H1 (cell line): ENCODE measurements around the gene SMIM31. TPM values are rescaled to one million over a fixed set of nuclear protein-coding genes. Genes with fewer than 3 reads are reported as not detected.

Experiments
- CTCF ChIA-PET: fragments of 300-600 bp; sonication (Branson Sonifier 250); formaldehyde crosslinking; loops from one replicate; lab custom pipeline; 2021; ENCODE audit not compliant: partially characterized antibody; lab: Charles Lee
- POLR2A ChIA-PET: fragments of 300-600 bp; sonication (Branson Sonifier 250); formaldehyde crosslinking; loops from one replicate; lab custom pipeline; 2021; ENCODE audit warnings: inconsistent platforms; ENCODE audit not compliant: partially characterized antibody; lab: Charles Lee
- DNase-seq, 2 experiments: peaks; one replicate each; pipeline versions ENCODE4 v3.0.0 to v3.0.0-alpha.2; 2010 to 2022; ENCODE audit warnings: low spot score in 2 of 2, low read depth in 1 of 2, mixed read lengths in 1 of 2
- FAIRE-seq: peaks from 2 replicates; lab custom pipeline; 2011; peaks lifted over from hg19 to GRCh38; lab: Jason Lieb, UNC
- H2AFZ ChIP-seq: 2 replicates; pipeline ENCODE4 v1.8.1; 2012; ENCODE audit warnings: low read length, inconsistent platforms
- H2AK5ac ChIP-seq: 2 replicates; pipeline ENCODE4 v1.6.1; 2013; ENCODE audit warnings: low read depth, low read length
- H2BK120ac ChIP-seq: replicated peaks from 2 replicates; pipeline ENCODE3; 2013; ENCODE audit warnings: low read depth, low read length, inconsistent platforms
- H2BK12ac ChIP-seq: 2 replicates; pipeline ENCODE4 v1.6.1; 2013; ENCODE audit warnings: low read depth, low read length
- H2BK15ac ChIP-seq: 2 replicates; pipeline ENCODE4 v1.6.1; 2013; ENCODE audit warnings: low read length
- H2BK20ac ChIP-seq: 2 replicates; pipeline ENCODE4 v1.6.1; 2013; ENCODE audit warnings: low read length
- H2BK5ac ChIP-seq: 2 replicates; pipeline ENCODE4 v1.6.1; 2013; ENCODE audit warnings: low read depth, low read length
- H3K14ac ChIP-seq: 2 replicates; pipeline ENCODE4 v1.6.1; 2013; ENCODE audit warnings: inconsistent platforms; ENCODE audit not compliant: insufficient read length
- H3K18ac ChIP-seq: 2 replicates; pipeline ENCODE4 v1.6.1; 2013; ENCODE audit warnings: low read length; ENCODE audit errors: extremely low read depth
- H3K23ac ChIP-seq: 2 replicates; pipeline ENCODE4 v1.6.1; 2013; ENCODE audit warnings: inconsistent platforms; ENCODE audit not compliant: insufficient read length
- H3K23me2 ChIP-seq: 2 replicates; pipeline ENCODE4 v1.6.1; 2013; ENCODE audit warnings: low read depth, low read length
- H3K27ac ChIP-seq: 2 replicates; pipeline ENCODE4 v1.6.1; 2011; ENCODE audit warnings: low read depth, low read length, inconsistent platforms
- H3K27me3 ChIP-seq, 4 experiments: replicated peaks in 1 of 4; 1 replicate in 1 of 4; 2 replicates in 3 of 4; pipeline versions ENCODE4 v1.6.1 to v1.8.1; 2011 to 2013; ENCODE audit warnings: low read length in 3 of 4, mild to moderate bottlenecking in 3 of 4, inconsistent platforms in 2 of 4, mixed read lengths in 2 of 4, moderate library complexity in 1 of 4; ENCODE audit not compliant: control insufficient read depth in 3 of 4, insufficient read depth in 3 of 4; ENCODE audit errors: extremely low read depth in 1 of 4
- H3K36me3 ChIP-seq, 4 experiments: 2 replicates each; pipeline versions ENCODE4 v1.6.1 to v1.8.1; 2011 to 2013; ENCODE audit warnings: mild to moderate bottlenecking in 4 of 4, low read length in 3 of 4, moderate library complexity in 2 of 4, control low read depth in 1 of 4, inconsistent platforms in 1 of 4; ENCODE audit not compliant: insufficient read depth in 4 of 4, control insufficient read depth in 2 of 4
- H3K4ac ChIP-seq: replicated peaks from 2 replicates; pipeline ENCODE3; 2013; ENCODE audit warnings: low read length, low read depth, mixed read lengths, inconsistent platforms; ENCODE audit not compliant: insufficient read length
- H3K4me1 ChIP-seq, 4 experiments: replicated peaks in 1 of 4; 1 replicate in 1 of 4; 2 replicates in 3 of 4; pipeline versions ENCODE4 v1.6.1 to v1.8.1; 2011 to 2013; ENCODE audit warnings: low read length in 3 of 4, inconsistent platforms in 2 of 4, mixed read lengths in 1 of 4; ENCODE audit not compliant: insufficient read depth in 4 of 4, control insufficient read depth in 3 of 4
- H3K4me2 ChIP-seq, 2 experiments: 2 replicates each; pipeline versions ENCODE4 v1.6.1 to v1.8.1; 2011 to 2013; ENCODE audit warnings: low read depth in 2 of 2, low read length in 2 of 2, control low read depth in 1 of 2, inconsistent platforms in 1 of 2, mild to moderate bottlenecking in 1 of 2; ENCODE audit not compliant: insufficient read depth in 1 of 2
- H3K4me3 ChIP-seq, 4 experiments: fragments of 200-600, 300-600 bp in 1 of 4; sonication (generic), shearing (Covaris generic), sonication (Bioruptor Twin) in 1 of 4; 2 replicates each; pipeline versions ENCODE4 v1.5.1 to v1.8.1; 2011 to 2016; ENCODE audit warnings: low read length in 4 of 4, low read depth in 3 of 4, control low read depth in 2 of 4, inconsistent platforms in 2 of 4, mild to moderate bottlenecking in 2 of 4, mixed read lengths in 1 of 4, moderate library complexity in 1 of 4; ENCODE audit not compliant: insufficient read depth in 2 of 4; ENCODE audit errors: extremely low read depth in 1 of 4
- H3K56ac ChIP-seq: replicated peaks from 2 replicates; pipeline ENCODE3; 2013; ENCODE audit warnings: low read depth, mild to moderate bottlenecking, mixed read lengths, low read length, inconsistent platforms; ENCODE audit not compliant: insufficient read length
- H3K79me1 ChIP-seq: 2 replicates; pipeline ENCODE4 v1.6.1; 2013; ENCODE audit warnings: low read depth, low read length, control low read depth
- H3K79me2 ChIP-seq, 2 experiments: 2 replicates each; pipeline versions ENCODE4 v1.6.1 to v1.8.1; 2012 to 2013; ENCODE audit warnings: low read length in 2 of 2, mild to moderate bottlenecking in 2 of 2, inconsistent platforms in 1 of 2; ENCODE audit not compliant: insufficient read depth in 2 of 2, control insufficient read depth in 1 of 2
- H3K9ac ChIP-seq, 4 experiments: replicated peaks in 1 of 4; 1 replicate in 1 of 4; 2 replicates in 3 of 4; pipeline versions ENCODE4 v1.6.1 to v1.8.1; 2011 to 2013; ENCODE audit warnings: low read depth in 3 of 4, low read length in 3 of 4, control low read depth in 2 of 4, mild to moderate bottlenecking in 2 of 4, moderate library complexity in 2 of 4, inconsistent platforms in 1 of 4; ENCODE audit errors: extremely low read depth in 1 of 4
- H3K9me3 ChIP-seq, 2 experiments: 2 replicates each; pipeline versions ENCODE4 v1.6.1 to v1.8.1; 2012 to 2013; ENCODE audit warnings: mild to moderate bottlenecking in 2 of 2, moderate library complexity in 2 of 2, control low read depth in 1 of 2, inconsistent platforms in 1 of 2, low read depth in 1 of 2, low read length in 1 of 2, mixed read lengths in 1 of 2; ENCODE audit not compliant: insufficient read depth in 2 of 2
- H4K20me1 ChIP-seq, 2 experiments: replicated peaks in 1 of 2; 2 replicates each; pipeline versions ENCODE3 to v1.8.1; 2011 to 2013; ENCODE audit warnings: inconsistent platforms in 2 of 2, low read length in 2 of 2, mild to moderate bottlenecking in 1 of 2; ENCODE audit not compliant: insufficient read depth in 2 of 2, control insufficient read depth in 1 of 2
- H4K5ac ChIP-seq: 2 replicates; pipeline ENCODE4 v1.6.1; 2013; ENCODE audit warnings: low read length, low read depth, mixed read lengths, inconsistent platforms; ENCODE audit not compliant: insufficient read length
- H4K8ac ChIP-seq: 2 replicates; pipeline ENCODE4 v1.8.0; 2013; ENCODE audit warnings: mild to moderate bottlenecking, moderate library complexity, low read length, inconsistent platforms; ENCODE audit not compliant: insufficient read depth; ENCODE audit errors: extremely low read depth
- H4K91ac ChIP-seq: replicated peaks from 2 replicates; pipeline ENCODE3; 2013; ENCODE audit warnings: low read length, mixed read lengths, inconsistent platforms; ENCODE audit not compliant: insufficient read length
- CBX5 ChIP-seq: fragments of 300-800, 300-1000 bp; sonication (generic); IDR thresholded peaks from 2 replicates; pipeline ENCODE4 v1.7.1; 2016; ENCODE audit warnings: antibody characterized with exemption, low read length, low read depth
- POLR2A ChIP-seq, 2 experiments: IDR thresholded peaks; 1 replicate in 1 of 2; 2 replicates in 1 of 2; pipeline ENCODE4 v1.6.1; 2011; ENCODE audit warnings: low read depth in 2 of 2, low read length in 2 of 2, mild to moderate bottlenecking in 2 of 2; ENCODE audit errors: control extremely low read depth in 1 of 2
- RFX5 ChIP-seq: IDR thresholded peaks from 2 replicates; pipeline ENCODE4 v1.6.1; 2011; ENCODE audit warnings: low read depth, low read length, improper control_type of control experiment, borderline replicate concordance
- RXRA ChIP-seq: IDR thresholded peaks from 2 replicates; pipeline ENCODE4 v1.6.1; 2011; ENCODE audit warnings: low read depth, mild to moderate bottlenecking, low read length, moderate library complexity; ENCODE audit not compliant: insufficient read depth
- WGBS, 2 experiments: shearing (Covaris generic) in 1 of 2; methylation state at CpG; one replicate each; pipeline versions ENCODE4 v1.1.6 to v1.1.7; 2013 to 2015; ENCODE audit warnings: low lambda C conversion rate in 2 of 2, mixed read lengths in 2 of 2, inconsistent platforms in 1 of 2, low coverage in 1 of 2, missing lambda C conversion rate in 1 of 2; ENCODE audit not compliant: insufficient replicate concordance in 2 of 2, insufficient coverage in 1 of 2, insufficient read length in 1 of 2; ENCODE audit errors: extremely low coverage in 1 of 2, missing lambda C conversion rate in 1 of 2; 5-methylcytosine and 5-hydroxymethylcytosine counted together
- polyA plus RNA-seq, 7 experiments: library from polyadenylated mRNA; depleted of rRNA in 3 of 7; stranded (reverse) in 5 of 7; unstranded in 2 of 7; fragments of >200 nt in 5 of 7; fragments of 200-250 nt in 2 of 7; gene quantifications; 1 replicate in 5 of 7; 2 replicates in 1 of 7; 4 replicates in 1 of 7; pipeline versions ENCODE4 v1.2.1 to v1.2.3, GENCODE V29; 2011 to 2013; ENCODE audit warnings: missing spikeins in 2 of 7, mixed read lengths in 2 of 7
- total RNA-seq: library from RNA; stranded (reverse); fragmentation: NEBNext Ultra II Directional; extraction: Animal tissue kit (Norgen Biotek cat#: 25700); gene quantifications from 2 replicates; pipeline ENCODE4 v1.2.1, GENCODE V29; 2021
- TF ChIP-seq, protein P1 (sequence below), 3 experiments: IDR thresholded peaks; 1 replicate in 2 of 3; 2 replicates in 1 of 3; pipeline versions ENCODE4 v1.5.1 to v1.6.1; 2011; ENCODE audit warnings: low read length in 3 of 3, mild to moderate bottlenecking in 3 of 3, inconsistent platforms in 2 of 3, low read depth in 1 of 3, moderate library complexity in 1 of 3; ENCODE audit not compliant: insufficient read depth in 1 of 3; ENCODE audit errors: control extremely low read depth in 1 of 3
- TF ChIP-seq, protein P2 (sequence below): IDR thresholded peaks from 2 replicates; pipeline ENCODE4 v1.6.1; 2011; ENCODE audit warnings: low read depth, mild to moderate bottlenecking, low read length; ENCODE audit not compliant: insufficient read depth

SMIM31 gene
- total and polyA plus RNA-seq, 2 of the 8 experiments (the other 6 are each of a cell fraction or from before 2014, with no cell fraction given): not detected

- POLR2A ChIA-PET: interaction anchor here (0.9 kb wide), 1 partner anchor 81 kb away, joined by 3 read pairs; no protein-coding TSS in a partner anchor
- 96% methylated on average over 8 of the region's 8 CpGs; no CpG with 5 or more reads in 1 of the 2 experiments for WGBS, 2 experiments
- Histone ChIP-seq H3K4me2 (no peak overlapping the region), H2AK5ac (no peak overlapping the region), H3K9ac (no peak overlapping the region), H2AFZ (no peak overlapping the region), H2BK5ac (no peak overlapping the region), H4K20me1 (no peaks in the 10 kb centered on the region), H3K9me3 (no peaks in the 10 kb centered on the region), H2BK120ac (no peak overlapping the region), H4K91ac (no peak overlapping the region), H2BK15ac (no peak overlapping the region), H3K23me2 (no peaks in the 10 kb centered on the region), H2BK12ac (no peak overlapping the region), H3K27ac (no peak overlapping the region), H3K56ac (no peak overlapping the region), H2BK20ac (no peak overlapping the region), H3K4me1 (peaks cover 0 to 15% (median 10%) of the 10 kb centered on the region in 4 experiments; a peak in 4 of 7 replicates), H3K23ac (no peak overlapping the region), H3K4me3 (no peak overlapping the region), H3K36me3 (no peaks in the 10 kb centered on the region), H3K79me1 (no peaks in the 10 kb centered on the region), H3K27me3 (no peaks in the 10 kb centered on the region), H3K18ac (peak overlapping the region; percentile 28; the same call in 1 of the 2 replicates), H3K79me2 (no peaks in the 10 kb centered on the region), H4K5ac (no peak overlapping the region), H3K14ac (no peak overlapping the region), H4K8ac (no peak overlapping the region; the same call in 1 of the 2 replicates), H3K4ac (no peak overlapping the region)
- FAIRE-seq (no peak), DNase-seq (no peak)
- CTCF ChIA-PET: interaction anchor here (1.2 kb wide), 1 partner anchor 17 kb away, joined by 3 read pairs; no protein-coding TSS in a partner anchor
- TF ChIP-seq RFX5 (no peak), CBX5 (no peak), POLR2A (IDR thresholded peaks at IDR 0.05; ENCODE audit: control extremely low read depth in 1 of 2, low read depth in 2 of 2, low read length in 2 of 2) (no peak), RXRA (no peak)
- TF ChIP-seq, protein P1, sequence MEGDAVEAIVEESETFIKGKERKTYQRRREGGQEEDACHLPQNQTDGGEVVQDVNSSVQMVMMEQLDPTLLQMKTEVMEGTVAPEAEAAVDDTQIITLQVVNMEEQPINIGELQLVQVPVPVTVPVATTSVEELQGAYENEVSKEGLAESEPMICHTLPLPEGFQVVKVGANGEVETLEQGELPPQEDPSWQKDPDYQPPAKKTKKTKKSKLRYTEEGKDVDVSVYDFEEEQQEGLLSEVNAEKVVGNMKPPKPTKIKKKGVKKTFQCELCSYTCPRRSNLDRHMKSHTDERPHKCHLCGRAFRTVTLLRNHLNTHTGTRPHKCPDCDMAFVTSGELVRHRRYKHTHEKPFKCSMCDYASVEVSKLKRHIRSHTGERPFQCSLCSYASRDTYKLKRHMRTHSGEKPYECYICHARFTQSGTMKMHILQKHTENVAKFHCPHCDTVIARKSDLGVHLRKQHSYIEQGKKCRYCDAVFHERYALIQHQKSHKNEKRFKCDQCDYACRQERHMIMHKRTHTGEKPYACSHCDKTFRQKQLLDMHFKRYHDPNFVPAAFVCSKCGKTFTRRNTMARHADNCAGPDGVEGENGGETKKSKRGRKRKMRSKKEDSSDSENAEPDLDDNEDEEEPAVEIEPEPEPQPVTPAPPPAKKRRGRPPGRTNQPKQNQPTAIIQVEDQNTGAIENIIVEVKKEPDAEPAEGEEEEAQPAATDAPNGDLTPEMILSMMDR (IDR thresholded peaks at IDR 0.05; ENCODE audit: control extremely low read depth in 1 of 3, insufficient read depth in 1 of 3, low read depth in 1 of 3, low read length in 3 of 3): no peak
- TF ChIP-seq, protein P2, sequence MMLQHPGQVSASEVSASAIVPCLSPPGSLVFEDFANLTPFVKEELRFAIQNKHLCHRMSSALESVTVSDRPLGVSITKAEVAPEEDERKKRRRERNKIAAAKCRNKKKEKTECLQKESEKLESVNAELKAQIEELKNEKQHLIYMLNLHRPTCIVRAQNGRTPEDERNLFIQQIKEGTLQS: no peak
Measured at GRCh38 chr4:164803702-164804101, 49.8 kb downstream of the SMIM31 start.
